GM19372 (cell line): Measurements from ENCODE around the gene SLC51A.

Experiments
- ATAC-seq: cut with Tn5 transposase; IDR thresholded peaks from one replicate; pipeline ENCODE4 v1.9.1; 2021; ENCODE audit warnings: mild to moderate bottlenecking, low read depth, moderate library complexity; ENCODE audit not compliant: unreplicated experiment

The SLC51A gene

GRCh38 chr3:196280689-196281440 is 64.5 kb downstream of the SLC51A start:
- no peak for ATAC-seq

GRCh38 chr3:196281962-196282361 is 65.6 kb downstream of the SLC51A start:
- ATAC-seq, result no peak
